ENCODE results near the gene BRAT1.
"Not testable (repeated sequence)": the region's sequence is repeated elsewhere in the genome, so short reads cannot be mapped to it uniquely, and the experiment has no call there.

BRAT1 gene

DNA sequence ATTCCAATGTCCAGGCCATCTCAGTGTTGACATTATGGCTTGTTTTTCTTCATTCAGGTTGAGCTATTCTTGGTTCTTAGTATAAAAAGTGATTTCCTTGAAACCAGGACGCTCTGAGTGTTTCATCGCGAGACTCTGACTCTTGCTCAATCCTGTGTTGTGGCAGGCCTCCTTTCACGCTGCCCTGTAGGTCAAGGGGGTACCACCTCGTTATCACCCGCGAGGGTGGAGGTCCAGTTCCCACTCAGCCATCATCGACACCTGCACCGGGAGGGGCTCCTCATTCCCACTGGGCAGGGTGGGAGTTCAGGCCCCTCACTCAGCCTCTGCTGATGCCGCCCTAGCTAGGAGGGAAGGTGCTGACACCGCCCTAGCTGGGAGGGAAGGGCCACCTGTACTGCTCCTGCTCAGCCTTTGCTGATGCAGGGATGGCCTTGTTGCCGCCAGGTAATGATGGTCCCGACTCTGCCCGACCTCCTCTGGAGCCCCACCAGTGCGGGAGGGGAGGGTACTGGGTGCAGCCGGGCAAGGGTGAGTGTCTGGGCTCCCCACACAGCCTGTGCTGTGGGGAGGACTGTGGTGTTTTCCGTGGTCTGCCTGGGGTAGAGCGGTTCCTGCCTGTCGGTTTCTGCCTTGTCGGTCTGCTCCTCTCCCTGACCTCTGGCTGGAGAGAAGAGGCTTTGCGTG is 19.9 kb upstream of the BRAT1 start:
- no peak for DNase-seq (ENCODE audit: low spot score in 2 of 2)

DNA sequence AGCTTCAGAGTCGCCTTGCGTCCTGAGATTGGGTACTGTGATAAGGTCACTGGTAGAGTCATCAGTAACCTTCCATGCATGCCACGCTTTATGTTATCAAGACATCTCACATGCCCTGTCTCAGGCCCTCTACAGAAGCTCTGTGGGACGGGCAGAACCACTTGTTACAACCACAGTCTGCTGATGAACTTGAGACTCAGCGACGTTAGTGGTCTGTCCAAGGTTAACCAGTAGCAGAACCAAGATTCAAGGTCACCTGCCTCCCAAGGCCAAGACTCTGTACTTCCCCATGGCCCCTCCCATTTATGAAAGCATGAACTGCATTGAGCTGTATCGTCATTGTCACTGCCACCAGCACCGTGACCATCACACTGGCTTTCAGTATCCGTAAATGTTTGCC is 18.4 kb upstream of the BRAT1 start:
- DNase-seq (ENCODE audit: low spot score in 2 of 2), result no peak
- H3K4me3 Mint-ChIP-seq, result no peak overlapping the region
- no peaks in the 10 kb centered on the region for H3K27me3 Mint-ChIP-seq
- H3K9me3 Mint-ChIP-seq, result no peaks in the 10 kb centered on the region
- peaks cover 3% of the 10 kb centered on the region for H3K4me1 Mint-ChIP-seq
- H3K36me3 Mint-ChIP-seq, result peaks cover 4% of the 10 kb centered on the region
- peak; percentile 49 for ATAC-seq (ENCODE audit: low read depth)
- no peak overlapping the region for H3K27ac Mint-ChIP-seq

More for the DNA sequence above, 19.9 kb upstream of the BRAT1 start:
- Mint-ChIP-seq H3K4me3 (no peak overlapping the region), H3K27me3 (no peaks in the 10 kb centered on the region), H3K27ac (no peak overlapping the region), H3K4me1 (peaks cover 3% of the 10 kb centered on the region), H3K9me3 (no peaks in the 10 kb centered on the region), H3K36me3 (peaks cover 4% of the 10 kb centered on the region)
- no peak for ATAC-seq (ENCODE audit: low read depth)

DNA sequence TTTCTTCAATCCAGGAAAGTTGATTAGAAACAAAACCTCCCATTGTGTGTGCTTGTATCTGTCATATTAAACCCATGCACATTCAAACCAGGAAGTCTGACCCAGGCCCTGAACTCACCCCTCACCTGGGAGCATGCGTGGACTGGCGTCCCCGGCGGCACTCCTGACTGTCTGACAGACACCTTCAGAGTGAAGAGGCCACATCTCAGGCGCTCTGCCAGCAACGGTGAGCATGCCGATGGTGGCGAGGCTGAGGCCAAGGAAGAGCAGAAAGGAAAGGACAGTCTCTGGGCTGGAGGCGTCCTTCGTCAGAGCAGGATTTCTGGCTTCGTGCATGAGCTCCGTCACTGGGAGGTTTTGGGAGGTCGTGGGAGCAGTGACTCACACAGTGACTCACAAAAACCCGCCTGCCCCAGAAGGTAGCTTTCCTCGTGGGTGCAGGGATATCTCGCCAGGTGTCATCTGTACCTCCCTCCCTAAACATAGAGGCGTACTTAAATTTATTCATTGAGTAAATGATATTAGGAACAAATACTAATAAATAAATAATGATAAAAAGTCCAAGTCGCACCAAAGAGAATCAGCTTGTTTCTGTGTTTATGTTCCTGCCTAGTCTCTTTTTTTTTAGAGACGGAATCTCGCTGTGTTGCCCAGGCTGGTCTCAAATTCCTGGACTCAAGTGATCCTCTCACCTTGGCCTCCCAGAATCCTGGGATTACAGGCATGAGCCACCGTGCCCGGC is 16.9 kb upstream of the BRAT1 start:
- DNase-seq (ENCODE audit: low spot score in 2 of 2), result no peak
- Mint-ChIP-seq H3K9me3 (no peaks in the 10 kb centered on the region), H3K36me3 (peaks cover 4% of the 10 kb centered on the region), H3K4me3 (no peak overlapping the region), H3K4me1 (peaks cover 3% of the 10 kb centered on the region), H3K27ac (no peak overlapping the region), H3K27me3 (no peaks in the 10 kb centered on the region)
- ATAC-seq (ENCODE audit: low read depth), result no peak

DNA sequence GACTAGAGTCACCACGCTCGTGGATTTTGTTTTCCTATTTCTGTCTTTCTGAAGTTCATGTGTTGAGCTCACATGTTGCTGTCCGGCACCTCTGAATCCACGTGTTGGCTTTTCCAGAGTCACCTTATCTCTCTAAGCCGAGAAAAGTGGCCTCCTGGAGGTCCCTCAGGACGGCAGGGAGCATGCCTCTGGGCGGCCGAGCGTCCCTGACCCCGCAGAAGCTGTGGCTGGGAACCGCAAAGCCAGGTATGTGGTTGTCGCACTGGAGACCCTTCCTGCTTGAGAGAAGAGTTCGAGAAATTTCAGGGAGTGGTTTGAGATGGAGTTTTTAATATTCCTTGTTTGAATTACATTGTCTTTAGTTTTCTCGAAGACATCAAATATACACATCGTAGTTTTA is 16.1 kb upstream of the BRAT1 start:
- Mint-ChIP-seq H3K27ac (no peak overlapping the region), H3K9me3 (no peaks in the 10 kb centered on the region), H3K4me3 (no peak overlapping the region), H3K27me3 (no peaks in the 10 kb centered on the region), H3K36me3 (peaks cover 4% of the 10 kb centered on the region), H3K4me1 (peaks cover 3% of the 10 kb centered on the region)
- ATAC-seq (ENCODE audit: low read depth) (no peak), DNase-seq (ENCODE audit: low spot score in 2 of 2) (no peak)

DNA sequence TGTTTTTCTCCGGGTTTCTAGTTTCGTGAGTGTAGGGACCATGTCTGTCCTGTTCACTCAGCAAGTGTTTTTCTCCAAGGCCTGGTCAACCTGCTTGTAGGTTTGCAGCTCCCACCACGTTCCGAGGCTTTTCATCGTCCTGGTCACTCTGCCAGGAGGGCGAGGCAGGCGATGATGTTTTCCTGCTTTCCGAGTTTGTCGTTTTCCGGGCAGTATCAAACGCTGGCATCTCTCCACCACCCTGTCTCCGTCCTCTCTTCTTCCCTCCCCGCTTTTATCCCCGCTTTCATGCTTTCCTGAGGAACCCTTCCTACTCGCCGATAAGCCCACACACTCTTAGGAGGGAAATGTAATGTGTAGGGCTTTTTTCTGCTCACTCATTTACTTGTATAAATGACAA is 14.7 kb upstream of the BRAT1 start:
- Mint-ChIP-seq H3K27ac (no peak overlapping the region), H3K36me3 (peaks cover 4% of the 10 kb centered on the region)

DNA sequence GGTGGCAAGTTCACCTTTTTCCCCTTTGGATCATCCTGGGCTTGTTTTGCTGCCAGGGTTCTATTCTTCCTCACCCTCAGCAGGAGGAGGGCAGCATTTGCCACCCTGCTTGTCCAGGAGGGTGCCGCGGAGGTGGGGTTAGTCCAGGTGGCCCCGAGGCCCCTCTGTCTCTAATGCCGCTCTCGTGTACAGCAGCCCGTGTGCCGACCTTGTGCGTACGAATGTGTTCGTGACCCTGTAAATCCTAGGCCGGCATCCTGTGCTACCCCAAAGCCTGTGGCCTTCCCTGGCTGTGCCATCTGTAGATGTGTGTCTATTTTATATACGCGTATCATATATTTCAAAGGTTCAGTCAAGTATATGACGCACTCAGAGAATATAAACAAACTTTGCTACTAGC is 14.1 kb upstream of the BRAT1 start:
- H3K27me3 Mint-ChIP-seq, result no peaks in the 10 kb centered on the region
- DNase-seq (ENCODE audit: low spot score in 2 of 2) (no peak), ATAC-seq (ENCODE audit: low read depth) (no peak)
- no peaks in the 10 kb centered on the region for H3K9me3 Mint-ChIP-seq
- H3K4me1 Mint-ChIP-seq, result peaks cover 10% of the 10 kb centered on the region
- no peak overlapping the region for H3K27ac Mint-ChIP-seq
- H3K36me3 Mint-ChIP-seq, result peaks cover 4% of the 10 kb centered on the region
- H3K4me3 Mint-ChIP-seq, result no peak overlapping the region

More for the DNA sequence above, 14.7 kb upstream of the BRAT1 start:
- ATAC-seq (ENCODE audit: low read depth), result no peak
- Mint-ChIP-seq H3K4me3 (no peak overlapping the region), H3K4me1 (peaks cover 6% of the 10 kb centered on the region), H3K9me3 (no peaks in the 10 kb centered on the region), H3K27me3 (no peaks in the 10 kb centered on the region)
- DNase-seq (ENCODE audit: low spot score in 2 of 2), result no peak

DNA sequence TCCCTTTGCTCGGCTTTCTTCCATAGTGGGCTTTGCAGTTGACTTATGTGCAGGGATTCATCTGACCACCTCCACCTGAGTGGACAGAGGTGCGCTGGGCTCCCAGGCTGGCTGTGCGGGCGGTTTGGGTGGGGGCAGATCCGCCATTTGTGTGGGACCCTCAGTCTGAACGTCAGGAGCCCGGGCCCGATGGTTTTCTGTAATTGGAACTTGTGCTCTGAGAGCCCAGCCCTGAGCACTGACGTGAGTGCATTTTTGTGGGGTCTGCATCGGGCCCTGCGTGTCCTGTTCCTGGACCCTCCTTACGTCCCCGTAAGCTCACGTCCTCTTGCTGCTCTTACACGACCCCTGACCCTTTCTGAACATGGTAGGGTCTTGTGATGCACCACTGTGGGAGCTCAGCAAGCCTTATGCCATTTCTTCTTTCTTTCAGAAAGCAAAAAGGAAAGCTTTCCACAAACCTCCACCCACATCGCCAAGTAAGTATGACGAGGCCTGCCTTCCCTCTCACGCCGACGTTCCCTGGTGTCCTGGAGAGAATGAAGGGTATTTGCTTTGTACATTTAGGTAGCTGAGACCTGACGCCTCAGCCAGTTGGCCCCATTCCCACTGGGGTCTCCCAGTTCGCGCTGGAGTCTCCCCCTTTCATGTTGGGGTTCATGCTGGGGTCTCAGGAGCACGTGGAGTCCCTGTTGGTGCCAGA is 13.3 kb upstream of the BRAT1 start:
- H3K9me3 Mint-ChIP-seq, result no peaks in the 10 kb centered on the region
- peaks cover 4% of the 10 kb centered on the region for H3K36me3 Mint-ChIP-seq
- no peaks in the 10 kb centered on the region for H3K27me3 Mint-ChIP-seq
- no peak overlapping the region for H3K4me3 Mint-ChIP-seq
- H3K4me1 Mint-ChIP-seq, result peaks cover 8% of the 10 kb centered on the region
- ATAC-seq (ENCODE audit: low read depth) (no peak), DNase-seq (ENCODE audit: low spot score in 2 of 2) (no peak)
- H3K27ac Mint-ChIP-seq, result no peak overlapping the region

DNA sequence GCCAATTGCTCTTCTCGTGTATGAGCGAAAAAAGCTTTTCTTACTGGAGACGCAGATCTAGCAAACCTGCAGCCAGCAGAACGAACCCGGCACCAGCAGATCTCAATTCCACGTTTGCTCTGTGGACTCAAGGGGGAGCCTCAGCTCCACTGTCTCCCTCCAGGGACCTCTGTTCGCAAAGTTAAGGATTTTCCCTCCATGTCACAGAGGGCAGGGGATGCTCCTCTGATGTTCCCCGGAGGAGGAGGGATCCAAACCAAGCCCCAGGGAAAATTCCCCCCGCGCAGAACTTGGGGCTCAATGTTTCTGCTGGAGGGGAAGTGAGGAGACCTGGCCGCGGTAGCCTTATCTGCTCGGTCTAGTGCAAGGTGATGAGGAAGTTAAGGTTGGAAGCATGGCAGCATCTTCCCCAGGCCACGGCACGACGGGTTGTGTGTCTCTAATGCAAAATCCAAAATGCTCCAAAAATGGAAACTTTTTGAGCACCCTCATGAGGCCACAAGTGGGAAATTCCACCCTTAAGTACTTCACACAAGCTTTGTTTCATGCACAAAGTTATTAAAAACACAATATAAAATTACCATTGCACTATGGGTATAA is 12.5 kb upstream of the BRAT1 start:
- peak in 1 of 2 donors; percentile 22 for DNase-seq (ENCODE audit: low spot score in 2 of 2)
- H3K27ac Mint-ChIP-seq, result no peak overlapping the region
- ATAC-seq (ENCODE audit: low read depth), result peak; percentile 60
- no peaks in the 10 kb centered on the region for H3K36me3 Mint-ChIP-seq
- peak overlapping the region; percentile 47 for H3K4me3 Mint-ChIP-seq
- no peaks in the 10 kb centered on the region for H3K27me3 Mint-ChIP-seq
- peaks cover 8% of the 10 kb centered on the region for H3K4me1 Mint-ChIP-seq
- H3K9me3 Mint-ChIP-seq, result no peaks in the 10 kb centered on the region

DNA sequence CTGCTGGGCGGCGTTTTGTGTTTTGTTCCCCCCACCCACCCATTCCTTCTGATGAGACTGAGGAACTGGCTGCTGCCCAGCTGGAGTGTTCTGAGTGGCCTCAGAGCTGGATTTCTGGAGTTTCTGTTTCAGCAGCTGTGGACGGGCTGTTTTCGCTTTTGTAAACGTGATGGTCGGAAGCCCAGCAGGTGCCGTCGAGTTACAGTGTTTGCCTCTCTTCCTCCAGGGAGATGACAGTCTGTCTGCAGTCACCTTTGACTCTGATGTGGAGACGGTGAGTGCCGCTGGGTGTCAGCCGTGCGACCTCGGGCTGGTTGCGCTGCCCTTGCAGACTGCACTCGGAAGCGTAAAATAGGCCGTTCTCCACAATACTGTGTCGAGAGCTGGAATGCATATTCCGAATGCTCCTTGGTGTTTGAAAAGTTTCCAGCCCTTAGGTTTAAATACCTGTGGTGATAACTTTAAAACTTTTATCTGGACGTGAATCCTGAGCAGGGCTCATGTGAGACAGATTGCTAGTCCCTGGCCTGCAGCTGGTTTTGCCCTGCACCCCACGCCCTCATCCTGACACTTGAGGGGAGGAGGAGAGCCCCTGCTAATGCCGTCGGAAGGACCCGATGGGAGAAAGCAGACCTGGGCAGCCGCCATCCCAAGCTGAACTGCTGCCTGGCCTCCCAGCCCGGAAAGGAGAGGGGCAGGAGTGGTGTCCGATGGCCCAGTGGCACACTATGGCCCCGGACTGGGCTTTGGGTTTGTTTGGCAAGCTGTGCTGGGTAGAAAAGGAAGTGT is 11.8 kb upstream of the BRAT1 start:
- peak in 1 of 2 donors; percentile 34 for DNase-seq (ENCODE audit: low spot score in 2 of 2)
- Mint-ChIP-seq H3K4me3 (peak overlapping the region; percentile 71), H3K27me3 (no peaks in the 10 kb centered on the region), H3K4me1 (peaks cover 8% of the 10 kb centered on the region), H3K27ac (no peak overlapping the region), H3K36me3 (no peaks in the 10 kb centered on the region), H3K9me3 (no peaks in the 10 kb centered on the region)
- ATAC-seq (ENCODE audit: low read depth), result peak; percentile 89

DNA sequence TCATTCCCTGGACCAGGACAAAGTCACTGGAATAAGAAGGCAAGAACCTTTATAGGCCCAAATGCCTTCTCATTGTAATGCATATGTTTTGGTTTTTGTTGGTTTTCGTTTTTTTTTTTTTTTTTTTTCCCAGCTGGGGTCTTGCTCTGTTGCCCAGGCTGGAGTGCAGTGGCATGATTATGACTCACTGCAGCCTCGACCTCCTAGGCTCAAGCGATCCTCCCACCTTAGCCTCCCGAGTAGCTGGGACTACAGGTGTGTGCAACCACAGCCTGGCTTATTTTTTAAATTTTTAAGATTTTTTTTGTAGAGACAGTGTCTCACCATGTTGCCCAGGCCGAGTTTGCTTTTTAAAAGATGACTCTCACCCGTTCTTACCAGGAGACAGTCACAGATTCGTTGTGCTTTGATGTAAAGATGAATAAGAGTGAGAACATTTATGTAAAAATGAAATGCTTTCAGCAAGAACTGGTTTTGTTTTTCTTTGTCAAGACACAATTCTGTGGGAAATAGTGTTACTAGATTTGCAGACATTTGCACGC is 11.1 kb upstream of the BRAT1 start:
- Mint-ChIP-seq H3K9me3 (no peaks in the 10 kb centered on the region), H3K27me3 (no peaks in the 10 kb centered on the region), H3K4me1 (peaks cover 10% of the 10 kb centered on the region), H3K36me3 (no peaks in the 10 kb centered on the region), H3K4me3 (peak overlapping the region; percentile 71), H3K27ac (no peak overlapping the region)
- ATAC-seq (ENCODE audit: low read depth) (no peak), DNase-seq (ENCODE audit: low spot score in 2 of 2) (no peak)

DNA sequence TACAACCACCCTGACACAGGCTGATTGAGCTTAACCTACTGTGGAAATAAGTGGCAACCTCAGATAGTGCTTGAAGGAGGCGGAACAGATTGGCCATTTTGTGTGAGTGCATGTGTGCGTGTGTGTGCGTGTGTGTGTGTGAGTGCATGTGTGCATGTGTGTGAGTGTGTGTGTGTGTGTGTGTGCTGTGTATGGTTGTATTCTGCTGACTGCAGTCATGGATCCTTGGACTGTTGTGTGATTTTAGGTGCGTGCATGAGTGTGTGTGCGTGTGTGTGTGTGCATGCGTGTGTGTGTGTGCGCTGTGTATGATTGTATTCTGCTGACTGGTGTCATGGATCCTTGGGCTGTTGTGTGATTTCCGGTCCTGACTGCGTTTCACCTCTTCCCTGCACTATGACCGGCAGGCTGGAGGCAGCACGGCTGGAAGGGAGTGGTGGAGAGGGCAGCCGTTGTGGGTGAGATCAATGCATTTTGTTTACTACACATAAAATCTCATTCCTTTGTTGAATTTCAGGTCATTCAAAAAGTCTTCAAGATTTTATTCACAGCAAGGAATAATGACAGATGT is 9.7 kb upstream of the BRAT1 start:
- H3K9me3 Mint-ChIP-seq, result no peaks in the 10 kb centered on the region
- H3K27me3 Mint-ChIP-seq, result no peaks in the 10 kb centered on the region
- no peak for DNase-seq (ENCODE audit: low spot score in 2 of 2)
- no peak overlapping the region for H3K27ac Mint-ChIP-seq
- peaks cover 12% of the 10 kb centered on the region for H3K4me1 Mint-ChIP-seq
- ATAC-seq (ENCODE audit: low read depth), result no peak
- no peak overlapping the region for H3K4me3 Mint-ChIP-seq
- no peaks in the 10 kb centered on the region for H3K36me3 Mint-ChIP-seq

DNA sequence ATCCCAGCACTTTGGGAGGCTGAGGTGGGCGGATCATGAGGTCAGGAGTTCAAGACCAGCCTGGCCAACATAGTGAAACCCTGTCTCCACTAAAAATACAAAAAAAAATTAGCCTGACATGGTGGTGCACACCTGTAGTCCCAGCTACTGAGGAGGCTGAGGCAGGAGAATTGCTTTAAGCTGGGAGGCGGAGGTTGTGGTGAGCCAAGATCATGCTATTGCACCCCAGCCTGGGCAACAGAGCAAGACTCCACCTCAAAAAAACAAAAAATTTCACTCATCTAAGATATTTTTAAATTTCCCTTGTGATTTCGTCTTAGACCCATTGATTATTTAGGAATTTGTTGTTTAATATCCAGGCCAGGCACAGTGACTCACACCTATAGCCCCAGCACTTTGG is 8.6 kb upstream of the BRAT1 start:
- H3K4me3 Mint-ChIP-seq, H3K9me3 Mint-ChIP-seq, H3K36me3 Mint-ChIP-seq: not testable (repeated sequence)

More for the DNA sequence above, 8.6 kb upstream of the BRAT1 start:
- not testable (repeated sequence) for H3K27ac Mint-ChIP-seq; DNase-seq (ENCODE audit: low spot score in 2 of 2); ATAC-seq (ENCODE audit: low read depth); H3K27me3 Mint-ChIP-seq
- H3K4me1 Mint-ChIP-seq, result peaks cover 15% of the 10 kb centered on the region

Measured in memory B cell (primary cell).